HG03060 (cell line): ENCODE measurements around the gene SYNPR.
"Not testable (repeated sequence)": the region's sequence is repeated elsewhere in the genome, so short reads cannot be mapped to it uniquely, and the experiment has no call there.

Experiments used
- ATAC-seq: cut with Tn5 transposase; IDR thresholded peaks from one replicate; pipeline ENCODE4 v1.9.1; 2021; ENCODE audit warnings: low read depth, moderate number of reproducible peaks; ENCODE audit not compliant: unreplicated experiment

Gene SYNPR

GRCh38 chr3:63607716-63608115 is 329.6 kb downstream of the SYNPR start:
- ATAC-seq = no peak

GRCh38 chr3:63609408-63609807 is 331.3 kb downstream of the SYNPR start:
- ATAC-seq = no peak

DNA sequence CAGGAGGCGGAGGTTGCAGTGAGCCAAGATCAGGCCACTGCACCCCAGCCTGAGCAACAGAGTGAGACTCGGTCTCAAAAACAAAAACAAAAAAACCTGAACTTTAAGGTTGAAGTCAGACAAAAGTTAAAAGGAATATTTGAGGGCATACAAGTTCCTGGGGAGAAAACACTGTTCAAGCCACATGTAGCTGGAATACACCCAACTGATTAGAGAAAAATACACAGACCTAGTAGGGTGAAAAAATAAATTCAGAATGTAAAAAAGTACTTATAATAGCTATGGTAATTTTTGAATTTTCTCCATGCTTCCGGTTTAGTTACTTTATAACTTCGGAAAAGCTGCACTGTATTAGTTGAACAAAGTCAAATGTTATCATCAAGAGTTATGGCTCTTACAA is 331.7 kb downstream of the SYNPR start:
- ATAC-seq = no peak

- no peak for ATAC-seq
Observed at GRCh38 chr3:63611382-63611781, 333.3 kb downstream of the SYNPR start.

GRCh38 chr3:63613561-63613960 is 335.5 kb downstream of the SYNPR start:
- ATAC-seq = no peak

GRCh38 chr3:63617391-63617790 is 339.3 kb downstream of the SYNPR start:
- no peak for ATAC-seq

DNA sequence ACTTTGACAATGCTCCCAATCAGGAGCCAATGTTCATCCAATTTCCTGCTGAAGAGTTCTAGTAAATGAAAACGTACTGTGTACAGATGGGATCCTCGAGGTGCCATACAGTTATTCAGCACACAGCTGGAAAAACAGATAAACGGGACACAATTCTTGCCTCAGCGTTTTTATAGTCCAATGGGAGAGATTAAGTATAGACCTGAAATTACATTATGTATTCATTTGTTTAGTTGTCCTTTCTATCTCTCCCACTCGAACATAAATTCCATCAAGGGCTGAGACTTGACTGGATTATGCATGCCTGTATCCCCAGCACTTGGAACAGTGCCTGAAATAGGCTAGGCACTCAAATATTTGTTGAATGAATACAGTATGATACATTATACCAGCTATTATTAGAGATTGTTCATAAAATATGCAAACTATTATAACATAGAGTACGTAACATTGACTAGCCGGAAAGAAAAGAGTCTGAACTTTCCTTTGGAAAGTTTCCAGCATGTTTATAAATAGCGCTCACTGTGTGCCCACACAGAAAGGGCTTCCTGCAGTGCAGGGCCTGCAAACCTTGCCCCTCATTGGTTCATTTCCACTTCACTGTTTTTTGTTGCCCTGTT is 346.9 kb downstream of the SYNPR start:
- ATAC-seq = no peak

DNA sequence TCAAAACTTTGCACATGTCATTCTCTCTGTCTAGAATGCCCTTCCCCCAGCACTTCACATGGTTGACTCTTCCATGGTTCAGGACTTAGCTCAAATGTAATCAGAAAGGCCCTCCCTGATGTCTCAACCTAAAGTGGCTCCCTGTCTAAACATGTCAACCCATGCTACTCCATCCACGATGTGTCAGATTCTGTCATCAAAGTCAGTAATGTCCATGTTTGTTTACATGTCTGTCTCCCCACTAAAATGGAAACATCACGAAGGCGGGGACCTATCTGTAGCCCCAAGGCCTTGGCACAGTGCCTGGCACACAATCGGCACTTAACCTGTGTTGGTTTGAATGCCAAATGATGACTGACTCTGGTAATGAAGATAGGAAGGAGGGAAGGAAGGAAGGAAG is 353.6 kb downstream of the SYNPR start:
- no peak for ATAC-seq

DNA sequence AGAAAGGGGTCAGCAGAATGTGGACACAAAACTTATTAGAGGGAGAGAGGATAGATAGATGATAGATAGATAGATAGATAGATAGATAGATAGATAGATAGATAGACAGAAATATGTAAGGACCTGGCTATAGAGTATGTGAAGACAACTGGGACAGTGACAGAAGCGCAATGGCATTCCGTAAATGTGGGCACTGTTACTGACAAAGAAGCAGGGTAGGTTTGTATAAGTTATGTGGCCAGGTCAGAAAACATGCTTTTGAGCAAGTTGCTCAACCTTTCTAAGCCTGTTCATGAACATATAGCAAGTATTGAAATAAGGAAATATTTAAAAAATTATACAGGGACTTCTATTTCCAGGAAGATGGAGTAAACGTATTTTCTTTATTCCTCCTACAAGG is 357.1 kb downstream of the SYNPR start:
- ATAC-seq = no peak

- no peak for ATAC-seq
Observed at GRCh38 chr3:63639806-63640205, 361.7 kb downstream of the SYNPR start.

DNA sequence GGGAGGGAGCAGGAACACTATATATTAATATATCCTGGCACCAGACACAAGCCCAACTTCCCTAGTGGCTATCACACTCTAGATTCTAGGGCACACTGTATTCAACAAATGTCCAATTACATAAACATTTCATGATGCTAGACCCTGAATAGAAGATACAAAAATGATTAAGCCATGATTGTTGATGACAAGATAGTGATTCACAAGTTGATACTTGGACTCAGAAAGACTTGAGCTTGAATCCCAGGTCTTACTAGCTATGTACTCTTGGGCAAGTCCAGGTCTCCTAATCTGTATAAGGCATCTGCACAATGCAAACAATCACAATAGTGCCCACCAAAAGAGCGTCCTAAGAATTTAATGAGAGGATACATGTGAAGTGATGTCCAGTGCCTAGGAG is 364.4 kb downstream of the SYNPR start:
- ATAC-seq = no peak

- no peak for ATAC-seq
Observed at GRCh38 chr3:63644212-63644797, 366.2 kb downstream of the SYNPR start.

DNA sequence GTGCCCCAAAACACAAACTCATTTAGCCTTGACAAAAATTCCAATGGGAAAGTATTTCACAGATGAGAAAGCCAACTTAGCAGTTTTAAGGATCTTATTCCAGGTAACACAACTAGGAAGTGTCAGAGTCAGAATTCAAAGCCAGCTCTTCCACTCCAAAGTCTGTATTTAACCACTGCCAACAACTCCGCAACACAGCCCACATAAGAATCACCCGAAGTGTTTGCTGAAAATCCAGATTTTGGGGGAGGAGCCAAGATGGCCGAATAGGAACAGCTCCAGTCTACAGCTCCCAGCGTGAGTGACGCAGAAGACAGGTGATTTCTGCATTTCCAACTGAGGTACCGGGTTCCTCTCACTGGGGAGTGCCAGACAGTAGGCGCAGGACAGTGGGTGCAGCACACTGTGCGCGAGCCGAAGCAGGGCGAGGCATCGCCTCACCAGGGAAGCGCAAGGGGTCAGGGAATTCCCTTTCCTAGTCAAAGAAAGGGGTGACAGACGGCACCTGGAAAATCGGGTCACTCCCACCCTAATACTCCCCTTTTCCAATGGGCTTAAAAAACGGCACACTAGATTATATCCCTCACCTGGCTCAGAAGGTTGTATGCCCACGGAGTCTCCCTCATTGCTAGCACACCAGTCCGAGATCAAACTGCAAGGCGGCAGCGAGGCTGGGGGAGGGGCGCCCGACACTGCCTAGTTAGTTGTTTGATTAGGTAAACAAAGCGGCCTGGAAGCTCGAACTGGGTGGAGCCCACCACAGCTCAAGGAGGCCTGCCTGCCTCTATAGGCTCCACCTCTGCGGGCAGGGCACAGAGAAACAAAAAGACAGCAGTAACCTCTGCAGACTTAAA is 367.0 kb downstream of the SYNPR start:
- not testable (repeated sequence) for ATAC-seq

DNA sequence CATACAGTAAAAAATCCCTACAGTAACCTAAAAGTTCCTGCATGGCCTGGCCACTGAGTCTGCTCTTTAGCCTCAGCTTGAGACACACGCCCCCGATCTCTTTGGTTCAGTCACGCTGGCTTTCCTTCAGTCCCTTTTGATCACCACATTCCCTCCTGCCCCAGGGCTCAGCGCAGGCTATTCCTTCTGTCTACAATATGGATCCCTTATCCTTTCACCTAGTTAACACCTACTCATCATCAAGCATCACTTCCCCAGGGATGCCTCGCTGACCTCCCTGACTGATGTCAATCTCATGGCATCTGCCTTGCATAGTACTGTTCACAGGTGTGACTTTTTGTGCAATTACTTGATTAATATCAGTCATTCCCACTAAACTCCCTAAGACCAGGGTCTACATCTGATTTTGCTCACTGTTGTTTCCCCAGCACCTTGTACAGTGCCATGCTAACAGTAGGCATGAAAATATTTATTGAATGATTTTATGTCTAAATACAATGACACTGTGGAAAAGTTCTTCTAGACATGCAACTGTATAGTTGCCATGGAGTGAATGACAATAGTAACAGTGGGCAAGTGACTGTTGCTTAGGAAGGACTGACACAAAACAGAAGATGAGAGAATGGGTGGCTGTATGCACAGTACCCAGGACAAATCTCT is 374.1 kb downstream of the SYNPR start, which contains the start of gene SNTN:
SNTN (plus strand) TSS at position 610 of the 660 bp plus-strand sequence; CDS start at position 623, 13 bp downstream.
- no peak for ATAC-seq

DNA sequence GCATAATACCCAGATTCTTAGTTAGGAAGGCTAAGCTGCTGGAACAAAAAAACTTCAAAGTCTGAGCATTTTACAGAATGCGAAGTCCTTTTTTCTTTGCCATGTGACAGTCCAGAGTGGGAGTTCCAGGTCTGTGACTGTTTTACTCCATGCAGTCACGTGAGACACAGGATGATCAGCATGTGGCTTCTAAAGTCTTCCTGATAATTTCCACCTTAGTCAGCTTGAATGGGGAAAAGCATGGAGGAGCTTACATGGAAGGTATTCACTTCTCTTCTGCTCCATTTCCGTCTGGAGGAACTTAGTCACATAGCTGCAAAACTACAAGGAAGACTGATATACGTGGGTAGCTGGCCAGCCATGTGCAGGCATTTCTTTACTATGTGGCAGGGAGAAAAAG is 376.1 kb downstream of the SYNPR start:
- ATAC-seq = no peak

- no peak for ATAC-seq
Observed at GRCh38 chr3:63654931-63655330, 376.8 kb downstream of the SYNPR start.

GRCh38 chr3:63655519-63655918 is 377.4 kb downstream of the SYNPR start:
- ATAC-seq = no peak

DNA sequence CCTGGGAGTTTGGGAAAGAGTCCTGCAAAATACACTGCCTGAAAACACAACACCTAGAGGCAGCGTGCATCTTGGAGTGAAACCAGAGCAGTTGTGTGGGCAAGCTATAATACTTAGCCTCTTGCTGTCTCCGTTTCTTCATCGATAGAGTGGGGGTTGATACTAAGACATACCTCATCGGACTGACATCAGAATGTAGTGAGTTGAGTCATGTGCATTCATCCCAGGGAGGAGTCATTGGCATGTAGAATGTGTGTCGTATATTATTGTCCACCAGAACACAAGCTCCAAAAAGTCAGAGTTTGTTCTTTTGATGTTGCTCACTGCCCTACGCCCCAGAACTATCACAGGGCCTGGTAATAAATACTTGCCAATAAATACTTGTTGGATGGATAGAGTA is 378.7 kb downstream of the SYNPR start:
- ATAC-seq = no peak

DNA sequence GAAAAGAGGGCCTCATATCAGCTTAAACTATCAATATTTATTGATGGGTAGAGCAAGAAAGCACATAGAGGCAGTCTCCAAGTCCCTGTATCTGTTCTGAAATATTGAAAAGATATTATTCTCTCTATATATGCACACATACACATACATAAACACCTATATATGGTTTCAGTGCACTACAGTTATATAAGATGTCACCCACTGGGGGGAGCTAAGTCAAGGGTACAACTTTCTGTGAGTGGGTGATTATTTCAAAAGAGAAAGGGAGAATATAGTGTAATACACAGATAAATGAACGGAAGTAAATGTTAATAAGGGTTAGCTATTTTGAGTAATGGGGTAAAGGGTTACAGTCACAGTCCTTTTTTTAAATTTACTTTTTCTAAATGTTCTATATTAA is 383.1 kb downstream of the SYNPR start:
- ATAC-seq = no peak

GRCh38 chr3:63662011-63662410 is 383.9 kb downstream of the SYNPR start:
- ATAC-seq = no peak

DNA sequence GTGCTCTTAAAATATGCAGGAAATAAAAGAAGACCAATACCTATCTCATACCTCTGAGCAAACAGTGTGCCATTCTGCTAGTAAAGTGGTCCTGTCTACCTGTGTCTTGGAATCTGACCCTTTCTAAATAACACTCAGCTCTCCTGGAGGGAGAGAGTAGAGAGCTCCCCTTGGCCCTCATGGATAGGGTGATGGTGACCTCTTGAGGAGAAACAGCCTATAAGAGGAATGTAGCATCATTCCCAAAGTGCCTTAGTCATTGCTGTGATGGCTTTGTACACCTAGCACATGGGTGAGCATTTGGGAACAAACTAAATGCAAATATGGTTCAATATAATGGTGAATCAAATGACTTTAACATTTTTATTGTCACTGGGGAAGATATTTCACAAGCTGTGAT is 384.4 kb downstream of the SYNPR start:
- ATAC-seq = no peak
